K562 (cell line): Measurements from ENCODE around the gene CD47. TPM values are rescaled to one million over a fixed set of nuclear protein-coding genes. Genes with fewer than 3 reads are reported as not detected.
A peak's percentile ranks its signal among the peaks of the same experiment; 100 is the strongest.

Experiments
- ATAC-seq: fragments of 200-7000 bp; cut with Tn5 transposase; 3 replicates; pipeline ENCODE4 v1.9.1; 2020; ENCODE audit warnings: moderate library complexity
- BruUV-seq: library from RNA; stranded (reverse); fragments of 400-500 nt; replicated peaks from 2 replicates; lab custom pipeline; 2021; lab: Mats Ljungman, UMichigan
- CTCF ChIA-PET: fragments of 300-600 bp; formaldehyde crosslinking; extraction: SDS; loops from one replicate; lab custom pipeline; 2021; ENCODE audit warnings: low intra/inter-chr PET ratio; lab: Yijun Ruan, JAX
- POLR2A ChIA-PET: fragments of 300-600, 350-650 bp; sonication (Branson Sonifier 250); formaldehyde crosslinking; extraction: SDS; loops from one replicate; lab custom pipeline; 2021; ENCODE audit warnings: antibody characterized with exemption, inconsistent platforms; lab: Yijun Ruan, JAX
- DNase-seq, 4 experiments: peaks; one replicate each; pipeline versions ENCODE4 v3.0.0 to v3.0.0-alpha.2; 2011 to 2018; ENCODE audit warnings: low spot score in 3 of 4, mixed read lengths in 3 of 4; ENCODE audit errors: extremely low read depth in 1 of 4
- FAIRE-seq: peaks from 2 replicates; lab custom pipeline; 2011; peaks lifted over from hg19 to GRCh38; lab: Jason Lieb, UNC
- H2AFZ ChIP-seq: 2 replicates; pipeline ENCODE4 v1.6.0; 2011; ENCODE audit warnings: low read depth, low read length, control low read depth, inconsistent platforms
- H3K27ac ChIP-seq: fragments of 200-600 bp; 3 replicates; pipeline ENCODE4 v1.8.0; 2011; ENCODE audit warnings: low read depth, mild to moderate bottlenecking, control low read depth, inconsistent platforms, low read length, moderate library complexity, mixed read lengths; ENCODE audit errors: extremely low read depth
- H3K27me3 ChIP-seq, 2 experiments: fragments of 300-600 bp in 1 of 2; 2 replicates in 1 of 2; 3 replicates in 1 of 2; pipeline versions ENCODE4 v1.6.0 to v1.8.0; 2011; ENCODE audit warnings: inconsistent platforms in 2 of 2, low read length in 2 of 2, mild to moderate bottlenecking in 1 of 2, mixed read lengths in 1 of 2, moderate library complexity in 1 of 2; ENCODE audit not compliant: control insufficient read depth in 2 of 2, insufficient read depth in 2 of 2
- H3K36me3 ChIP-seq: fragments of 300-600 bp; 3 replicates; pipeline ENCODE4 v1.8.0; 2011; ENCODE audit warnings: mild to moderate bottlenecking, low read length, inconsistent platforms; ENCODE audit not compliant: control insufficient read depth, insufficient read depth
- H3K4me1 ChIP-seq, 2 experiments: fragments of 200-600 bp in 1 of 2; replicated peaks in 1 of 2; 2 replicates in 1 of 2; 3 replicates in 1 of 2; pipeline versions ENCODE4 v1.5.1 to v1.8.0; 2011; ENCODE audit warnings: inconsistent platforms in 2 of 2, low read length in 2 of 2, mild to moderate bottlenecking in 1 of 2, mixed read lengths in 1 of 2, moderate library complexity in 1 of 2; ENCODE audit not compliant: control insufficient read depth in 2 of 2, insufficient read depth in 2 of 2
- H3K4me2 ChIP-seq: 2 replicates; pipeline ENCODE4 v1.6.1; 2011; ENCODE audit warnings: low read length, control low read depth, inconsistent platforms, mixed read lengths; ENCODE audit not compliant: insufficient read depth
- H3K4me3 ChIP-seq: fragments of 200-600 bp; sonication (generic), shearing (Covaris generic); 2 replicates; pipeline ENCODE4 v1.5.1; 2016; ENCODE audit warnings: control low read depth, inconsistent platforms
- H3K79me2 ChIP-seq: fragments of 200-600 bp; 3 replicates; pipeline ENCODE4 v1.8.0; 2011; ENCODE audit warnings: low read length, inconsistent platforms; ENCODE audit not compliant: control insufficient read depth, insufficient read depth
- H3K9ac ChIP-seq, 2 experiments: 2 replicates each; pipeline versions ENCODE4 v1.6.0 to v1.6.1; 2011; ENCODE audit warnings: low read depth in 2 of 2, low read length in 2 of 2, control low read depth in 1 of 2, inconsistent platforms in 1 of 2, mild to moderate bottlenecking in 1 of 2, mixed read lengths in 1 of 2; ENCODE audit not compliant: insufficient read depth in 1 of 2
- H3K9me1 ChIP-seq: one replicate; pipeline ENCODE4 v1.6.0; 2011; ENCODE audit warnings: inconsistent platforms, mild to moderate bottlenecking, low read length, moderate library complexity; ENCODE audit not compliant: control insufficient read depth, insufficient read depth
- H3K9me3 ChIP-seq: replicated peaks from 2 replicates; pipeline ENCODE4 v1.5.1; 2011; ENCODE audit warnings: low read depth, low read length, inconsistent platforms; ENCODE audit not compliant: control insufficient read depth, insufficient read depth
- H4K20me1 ChIP-seq: replicated peaks from 2 replicates; pipeline ENCODE4 v1.6.1; 2011; ENCODE audit warnings: low read length, inconsistent platforms, mixed read lengths; ENCODE audit not compliant: control insufficient read depth, insufficient read depth
- CEBPG ChIP-seq, 3 experiments: fragments of 200-800 bp in 1 of 3; sonication (Bioruptor generic) in 1 of 3; sonication (generic) in 1 of 3; formaldehyde crosslinking in 1 of 3; IDR thresholded peaks in 2 of 3; conservative IDR thresholded peaks in 1 of 3; 2 replicates each; pipeline versions ENCODE4 v1.6.1 to v1.8.0; 2016 to 2022; ENCODE audit warnings: missing compliant biosample characterization in 2 of 3, missing genetic modification characterization in 2 of 3, mild to moderate bottlenecking in 1 of 3, missing genetic modification reagents in 1 of 3
- EHMT2 ChIP-seq: fragments of 450-650 bp; IDR thresholded peaks from 2 replicates; pipeline ENCODE4 v1.6.1; 2018; ENCODE audit warnings: antibody characterized with exemption
- NCOA1 ChIP-seq: fragments of 450-650 bp; IDR thresholded peaks from 2 replicates; pipeline ENCODE4 v1.6.1; 2016; ENCODE audit warnings: low read depth
- SMAD4 ChIP-seq: fragments of 250-450 bp; sonication (Bioruptor Pico); conservative IDR thresholded peaks from 2 replicates; pipeline ENCODE4 v1.8.0; 2021; ENCODE audit warnings: inconsistent platforms, mild to moderate bottlenecking, moderate library complexity
- ZNF780A ChIP-seq: fragments of 250-450 bp; sonication (Bioruptor Pico); IDR thresholded peaks from 2 replicates; pipeline ENCODE4 v1.5.0; 2021; ENCODE audit warnings: mild to moderate bottlenecking
- WGBS: fragments of 100-300 bp; shearing (Covaris generic); methylation state at CpG from one replicate; pipeline ENCODE4 v1.1.6; 2016; ENCODE audit warnings: low coverage, mixed read lengths; ENCODE audit not compliant: insufficient coverage; ENCODE audit errors: missing lambda C conversion rate; 5-methylcytosine and 5-hydroxymethylcytosine counted together
- in situ Hi-C: fragments of 300-500 bp; cut with MboI; formaldehyde crosslinking; loops from 4 replicates; pipeline ENCODE4 v1.15.0; 2018; ENCODE audit warnings: inconsistent platforms, mixed read lengths
- intact Hi-C: fragments of 100-400 bp; cut with micrococcal nuclease; formaldehyde crosslinking; loops from 2 replicates; pipeline ENCODE4 v1.14.2; 2022
- polyA plus RNA-seq, 8 experiments: library from polyadenylated mRNA; depleted of rRNA in 4 of 8; stranded (reverse) in 5 of 8; unstranded in 3 of 8; fragments of >200 nt; fragmentation: Nextera tagmentation in 2 of 8; fragmentation: Illumina TruSeq in 1 of 8; extraction: Ambion mirVana in 2 of 8; extraction: Trizol in 1 of 8; gene quantifications; 2 replicates each; pipeline versions ENCODE4 v1.2.1 to v1.2.3, GENCODE V29; 2011 to 2014; ENCODE audit warnings: inconsistent platforms in 1 of 8, missing spikeins in 1 of 8
- total RNA-seq, 7 experiments: library from RNA; depleted of rRNA in 6 of 7; stranded (reverse); fragments of >200 nt in 6 of 7; fragmentation: Illumina TruSeq in 2 of 7; extraction: Trizol in 2 of 7; gene quantifications; 2 replicates each; pipeline versions ENCODE4 v1.2.1 to v1.2.3, GENCODE V29; 2011 to 2021; ENCODE audit warnings: low replicate concordance in 1 of 7
- TF ChIP-seq, protein P1 (sequence below): fragments of 450-650 bp; formaldehyde crosslinking; conservative IDR thresholded peaks from 2 replicates; pipeline ENCODE4 v1.4.0; 2022; ENCODE audit warnings: mild to moderate bottlenecking, missing genetic modification characterization
- TF ChIP-seq, protein P2 (sequence below): fragments of 450-650 bp; IDR thresholded peaks from 2 replicates; pipeline ENCODE4 v1.6.1; 2016
- TF ChIP-seq, protein P3 (sequence below): fragments of 450-650 bp; formaldehyde crosslinking; IDR thresholded peaks from 2 replicates; pipeline ENCODE4 v1.4.0; 2020; ENCODE audit warnings: mild to moderate bottlenecking, moderate library complexity

Gene CD47
- total and polyA plus RNA-seq, 9 of the 15 experiments (the other 6 are each of a cell fraction or from before 2014, with no cell fraction given): 10.2 to 62.6 (median 36.3) TPM

DNA sequence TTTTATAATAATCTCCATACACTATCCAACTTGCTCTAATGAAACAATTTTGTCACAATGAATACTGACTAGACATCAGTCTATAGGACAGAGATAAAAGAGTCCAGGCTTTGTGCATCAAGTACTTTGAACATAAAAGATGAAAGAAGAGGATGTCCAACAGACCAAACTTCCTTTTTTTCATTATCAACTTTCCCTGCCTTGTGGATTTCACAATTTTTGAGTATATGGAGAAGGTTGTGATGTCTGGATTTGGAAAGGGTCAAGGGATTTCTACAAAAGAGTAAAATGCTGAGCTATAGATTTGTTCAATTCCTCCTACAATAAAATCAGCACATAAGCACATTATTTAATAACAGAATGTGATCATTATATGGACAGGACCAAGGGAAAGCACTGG lies 25.7 kb downstream of the CD47 start:
- 0 out of 5 replicates have a peak, but pooled peaks cover 0 to 4% of the 10 kb centered on the region in 2 experiments for H3K4me1 ChIP-seq
- no peaks in the 10 kb centered on the region for H3K9me3 ChIP-seq
- intact Hi-C loops: no loop called here

DNA sequence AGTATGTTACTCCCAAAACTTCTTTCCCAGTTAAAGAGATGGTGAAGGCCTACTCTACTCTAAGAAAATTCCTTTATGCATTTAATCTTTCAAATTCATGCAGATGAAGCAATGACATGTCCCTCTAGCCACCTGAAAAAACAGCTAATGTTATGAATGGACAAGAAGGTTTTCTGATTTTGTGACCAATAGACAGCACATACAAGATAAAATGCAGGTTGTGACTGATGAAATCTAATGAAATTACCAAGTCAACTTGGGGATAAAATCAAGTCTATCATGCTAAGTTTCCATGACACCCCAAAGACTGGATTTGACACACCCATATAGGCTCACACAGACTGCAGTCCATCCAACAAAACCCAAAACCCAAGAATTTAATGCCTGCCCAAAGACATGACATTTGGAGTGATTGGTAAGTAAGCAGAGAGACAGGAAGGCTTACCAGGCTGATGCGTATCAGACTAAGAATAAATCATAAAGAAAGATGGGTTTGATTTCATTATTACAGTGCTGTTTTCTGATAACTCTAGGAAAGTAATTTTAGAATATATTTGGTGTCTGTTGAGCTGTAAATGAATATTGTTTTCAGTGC lies 26.4 kb downstream of the CD47 start:
- POLR2A ChIA-PET: no interaction called here
- H3K4me1 ChIP-seq: 0 out of 5 replicates have a peak, but pooled peaks cover 0 to 4% of the 10 kb centered on the region in 2 experiments
- DNase-seq (no peak), FAIRE-seq (no peak), ATAC-seq (no peak)
- no peaks in the 10 kb centered on the region for H3K79me2 ChIP-seq
- no peak overlapping the region for H3K9ac ChIP-seq
- TF ChIP-seq EHMT2 (no peak), NCOA1 (no peak), ZNF780A (CRISPR knock-in tag) (no peak), CEBPG (CRISPR knock-in tag; IDR thresholded peaks at IDR 0.05) (no peak), CEBPG (tag; conservative IDR thresholded peaks at IDR 0.05 in 1 of 2, IDR thresholded peaks at IDR 0.05 in 1 of 2) (peak in 1 of 2 experiments; percentile 73; a peak in 2 of 4 replicates)
- TF ChIP-seq, protein P1, sequence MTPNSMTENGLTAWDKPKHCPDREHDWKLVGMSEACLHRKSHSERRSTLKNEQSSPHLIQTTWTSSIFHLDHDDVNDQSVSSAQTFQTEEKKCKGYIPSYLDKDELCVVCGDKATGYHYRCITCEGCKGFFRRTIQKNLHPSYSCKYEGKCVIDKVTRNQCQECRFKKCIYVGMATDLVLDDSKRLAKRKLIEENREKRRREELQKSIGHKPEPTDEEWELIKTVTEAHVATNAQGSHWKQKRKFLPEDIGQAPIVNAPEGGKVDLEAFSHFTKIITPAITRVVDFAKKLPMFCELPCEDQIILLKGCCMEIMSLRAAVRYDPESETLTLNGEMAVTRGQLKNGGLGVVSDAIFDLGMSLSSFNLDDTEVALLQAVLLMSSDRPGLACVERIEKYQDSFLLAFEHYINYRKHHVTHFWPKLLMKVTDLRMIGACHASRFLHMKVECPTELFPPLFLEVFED (CRISPR knock-in tag): no peak
- TF ChIP-seq, protein P2, sequence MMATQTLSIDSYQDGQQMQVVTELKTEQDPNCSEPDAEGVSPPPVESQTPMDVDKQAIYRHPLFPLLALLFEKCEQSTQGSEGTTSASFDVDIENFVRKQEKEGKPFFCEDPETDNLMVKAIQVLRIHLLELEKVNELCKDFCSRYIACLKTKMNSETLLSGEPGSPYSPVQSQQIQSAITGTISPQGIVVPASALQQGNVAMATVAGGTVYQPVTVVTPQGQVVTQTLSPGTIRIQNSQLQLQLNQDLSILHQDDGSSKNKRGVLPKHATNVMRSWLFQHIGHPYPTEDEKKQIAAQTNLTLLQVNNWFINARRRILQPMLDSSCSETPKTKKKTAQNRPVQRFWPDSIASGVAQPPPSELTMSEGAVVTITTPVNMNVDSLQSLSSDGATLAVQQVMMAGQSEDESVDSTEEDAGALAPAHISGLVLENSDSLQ: peak; percentile 30; the same call in 1 of the 2 replicates
- CTCF ChIA-PET: no interaction called here
- no TSS peak for BruUV-seq
- H4K20me1 ChIP-seq: no peaks in the 10 kb centered on the region
- no peak overlapping the region for H3K4me3 ChIP-seq
- H3K4me2 ChIP-seq: no peak overlapping the region
- H3K27ac ChIP-seq: no peak overlapping the region
- peaks cover 30% of the 10 kb centered on the region; the same call in 2 of the 3 replicates for H3K36me3 ChIP-seq
- no peaks in the 10 kb centered on the region for H3K27me3 ChIP-seq
- H2AFZ ChIP-seq: no peak overlapping the region
- H3K9me3 ChIP-seq: no peaks in the 10 kb centered on the region
- in situ Hi-C loops (no loop called here), intact Hi-C loops (no loop called here)
- 100% methylated on average over 1 of the region's 1 CpG for WGBS
- H3K9me1 ChIP-seq: no peaks in the 10 kb centered on the region

More for the DNA sequence above, 25.7 kb downstream of the CD47 start:
- no TSS peak for BruUV-seq
- TF ChIP-seq SMAD4 (CRISPR knock-in tag): 0 out of 2 replicates have a peak, but pooled peaks have one; percentile 15
- TF ChIP-seq, protein P3, sequence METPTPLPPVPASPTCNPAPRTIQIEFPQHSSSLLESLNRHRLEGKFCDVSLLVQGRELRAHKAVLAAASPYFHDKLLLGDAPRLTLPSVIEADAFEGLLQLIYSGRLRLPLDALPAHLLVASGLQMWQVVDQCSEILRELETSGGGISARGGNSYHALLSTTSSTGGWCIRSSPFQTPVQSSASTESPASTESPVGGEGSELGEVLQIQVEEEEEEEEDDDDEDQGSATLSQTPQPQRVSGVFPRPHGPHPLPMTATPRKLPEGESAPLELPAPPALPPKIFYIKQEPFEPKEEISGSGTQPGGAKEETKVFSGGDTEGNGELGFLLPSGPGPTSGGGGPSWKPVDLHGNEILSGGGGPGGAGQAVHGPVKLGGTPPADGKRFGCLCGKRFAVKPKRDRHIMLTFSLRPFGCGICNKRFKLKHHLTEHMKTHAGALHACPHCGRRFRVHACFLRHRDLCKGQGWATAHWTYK: no peak
- H2AFZ ChIP-seq: no peak overlapping the region
- no peak overlapping the region for H3K27ac ChIP-seq
- no peaks in the 10 kb centered on the region for H3K9me1 ChIP-seq
- no peak overlapping the region for H3K9ac ChIP-seq
- no peaks in the 10 kb centered on the region for H3K79me2 ChIP-seq
- ChIA-PET POLR2A (no interaction called here), CTCF (interaction anchor here (0.6 kb wide), 1 partner anchor 10 kb away, joined by 3 read pairs; no protein-coding TSS in a partner anchor)
- H3K4me2 ChIP-seq: no peak overlapping the region
- no peak overlapping the region for H3K4me3 ChIP-seq
- ATAC-seq (no peak), DNase-seq (no peak), FAIRE-seq (no peak)
- no peaks in the 10 kb centered on the region for H4K20me1 ChIP-seq
- in situ Hi-C loops: no loop called here
- peaks cover 25% of the 10 kb centered on the region for H3K36me3 ChIP-seq
- no peaks in the 10 kb centered on the region for H3K27me3 ChIP-seq
